Endothelial cell of umbilical vein (primary cell): ENCODE data around the gene MAN2B2. TPM values are rescaled to one million over a fixed set of nuclear protein-coding genes. Genes with fewer than 3 reads are reported as not detected.

Source experiments
- BruUV-seq: library from RNA; stranded (reverse); fragments of 400-500 nt; replicated peaks from 2 replicates; lab custom pipeline; 2021; lab: Mats Ljungman, UMichigan
- CTCF ChIA-PET: fragments of 300-600, 350-600 bp; sonication (Branson Sonifier 250); formaldehyde crosslinking; loops from one replicate; lab custom pipeline; 2021; ENCODE audit warnings: antibody characterized with exemption, inconsistent platforms; lab: Charles Lee
- POLR2A ChIA-PET: fragments of 300-600, 350-600 bp; sonication (Branson Sonifier 250); formaldehyde crosslinking; loops from one replicate; lab custom pipeline; 2021; ENCODE audit warnings: antibody characterized with exemption, inconsistent platforms; lab: Charles Lee
- DNase-seq: peaks from one replicate; pipeline ENCODE4 v3.0.0-alpha.2; 2011; ENCODE audit warnings: low read depth, low spot score
- FAIRE-seq: peaks from 2 replicates; lab custom pipeline; 2011; peaks lifted over from hg19 to GRCh38; lab: Jason Lieb, UNC
- H2AFZ ChIP-seq: 2 replicates; pipeline ENCODE4 v1.6.0; 2012; ENCODE audit warnings: low read depth, low read length, control low read depth, inconsistent platforms
- H3K27ac ChIP-seq: 2 replicates; pipeline ENCODE4 v1.5.1; 2011; ENCODE audit warnings: low read depth, mild to moderate bottlenecking, control low read depth, low read length, moderate library complexity; ENCODE audit not compliant: insufficient read depth
- H3K27me3 ChIP-seq, 2 experiments: 2 replicates each; pipeline versions ENCODE4 v1.6.0 to v1.6.1; 2011; ENCODE audit warnings: low read length in 2 of 2, mixed read lengths in 1 of 2; ENCODE audit not compliant: control insufficient read depth in 2 of 2, insufficient read depth in 2 of 2
- H3K36me3 ChIP-seq, 2 experiments: 2 replicates in 1 of 2; 3 replicates in 1 of 2; pipeline ENCODE4 v1.5.1; 2011; ENCODE audit warnings: low read length in 2 of 2, mild to moderate bottlenecking in 1 of 2, moderate library complexity in 1 of 2; ENCODE audit not compliant: control insufficient read depth in 2 of 2, insufficient read depth in 2 of 2; ENCODE audit errors: extremely low read depth in 1 of 2
- H3K4me1 ChIP-seq: 3 replicates; pipeline ENCODE4 v1.5.1; 2011; ENCODE audit warnings: mild to moderate bottlenecking, low read length; ENCODE audit not compliant: control insufficient read depth, insufficient read depth; ENCODE audit errors: extremely low read depth
- H3K4me2 ChIP-seq: 2 replicates; pipeline ENCODE4 v1.6.1; 2011; ENCODE audit warnings: low read length, control low read depth, mixed read lengths; ENCODE audit not compliant: insufficient read depth
- H3K4me3 ChIP-seq, 3 experiments: fragments of 200-600 bp in 1 of 3; sonication (generic), shearing (Covaris generic) in 1 of 3; replicated peaks in 1 of 3; 2 replicates each; pipeline ENCODE4 v1.5.1; 2011 to 2016; ENCODE audit warnings: control low read depth in 3 of 3, low read length in 3 of 3, mild to moderate bottlenecking in 2 of 3, inconsistent platforms in 1 of 3, low read depth in 1 of 3, moderate library complexity in 1 of 3; ENCODE audit not compliant: insufficient read depth in 1 of 3
- H3K79me2 ChIP-seq: 2 replicates; pipeline ENCODE4 v1.6.0; 2012; ENCODE audit warnings: low read length, inconsistent platforms; ENCODE audit not compliant: control insufficient read depth, insufficient read depth
- H3K9ac ChIP-seq: replicated peaks from 2 replicates; pipeline ENCODE3; 2011; ENCODE audit warnings: low read length, control low read depth; ENCODE audit not compliant: insufficient read depth; ENCODE audit errors: extremely low read depth
- H3K9me1 ChIP-seq: replicated peaks from 3 replicates; pipeline ENCODE4 v1.6.0; 2011; ENCODE audit warnings: mild to moderate bottlenecking, low read length; ENCODE audit not compliant: control insufficient read depth, insufficient read depth; ENCODE audit errors: extremely low read depth
- H3K9me3 ChIP-seq: replicated peaks from 2 replicates; pipeline ENCODE4 v1.5.1; 2012; ENCODE audit warnings: low read length, inconsistent platforms; ENCODE audit not compliant: control insufficient read depth, insufficient read depth
- H4K20me1 ChIP-seq: replicated peaks from 2 replicates; pipeline ENCODE3; 2011; ENCODE audit warnings: mild to moderate bottlenecking, low read length; ENCODE audit not compliant: control insufficient read depth, insufficient read depth; ENCODE audit errors: extremely low read depth
- CTCF ChIP-seq, 2 donors: IDR thresholded peaks; 1 replicate in 1 of 2; 2 replicates in 1 of 2; pipeline ENCODE4 v1.5.1; 2011; ENCODE audit warnings: low read length in 2 of 2, mild to moderate bottlenecking in 2 of 2, moderate library complexity in 2 of 2, control low read depth in 1 of 2, inconsistent platforms in 1 of 2, low read depth in 1 of 2; ENCODE audit not compliant: insufficient read depth in 1 of 2; ENCODE audit errors: extremely low read depth in 1 of 2
- EZH2 ChIP-seq: IDR thresholded peaks from 2 replicates; pipeline ENCODE4 v1.6.1; 2012; ENCODE audit warnings: borderline replicate concordance, low read depth, mild to moderate bottlenecking, moderate library complexity, low read length, inconsistent platforms; ENCODE audit not compliant: severe bottlenecking
- FOS ChIP-seq: IDR thresholded peaks from 2 replicates; pipeline ENCODE4 v1.6.1; 2011; ENCODE audit warnings: mild to moderate bottlenecking, low read length, moderate library complexity, borderline replicate concordance; ENCODE audit not compliant: insufficient read depth
- GATA2 ChIP-seq: IDR thresholded peaks from 2 replicates; pipeline ENCODE4 v1.7.0; 2011; ENCODE audit warnings: low read depth, mild to moderate bottlenecking, moderate library complexity, mixed read lengths, low read length; ENCODE audit not compliant: insufficient read length, insufficient read depth
- JUN ChIP-seq: IDR thresholded peaks from 2 replicates; pipeline ENCODE4 v1.6.1; 2011; ENCODE audit warnings: borderline replicate concordance, low read depth; ENCODE audit not compliant: insufficient read length, insufficient read depth
- MAX ChIP-seq: IDR thresholded peaks from 2 replicates; pipeline ENCODE4 v1.6.1; 2011; ENCODE audit not compliant: insufficient read depth, insufficient read length
- MYC ChIP-seq: IDR thresholded peaks from one replicate; pipeline ENCODE4 v1.6.1; 2011; ENCODE audit warnings: mild to moderate bottlenecking, low read depth, low read length
- POLR2A ChIP-seq: IDR thresholded peaks from 2 replicates; pipeline ENCODE4 v1.6.1; 2012; ENCODE audit warnings: low read depth, mild to moderate bottlenecking, control low read depth, low read length
- POLR2AphosphoS5 ChIP-seq: IDR thresholded peaks from 2 replicates; pipeline ENCODE4 v1.6.1; 2012; ENCODE audit warnings: low read depth, mild to moderate bottlenecking, control low read depth, low read length, moderate library complexity; ENCODE audit not compliant: insufficient read depth
- dilution Hi-C: fragments of 300-500 bp; cut with MboI; formaldehyde crosslinking; loops from one replicate; pipeline ENCODE4 v1.15.0; 2019; ENCODE audit warnings: low sequenced_read_pairs; ENCODE audit not compliant: extremely low pct_ligation_motif_present
- intact Hi-C: fragments of 100-400 bp; cut with micrococcal nuclease; formaldehyde crosslinking; loops from one replicate; pipeline ENCODE4 v1.10.0; 2022
- polyA plus RNA-seq, 4 experiments: library from polyadenylated mRNA; depleted of rRNA in 3 of 4; stranded (reverse) in 3 of 4; unstranded in 1 of 4; fragments of >200 nt; gene quantifications; 2 replicates each; pipeline versions ENCODE4 v1.2.1 to v1.2.3, GENCODE V29; 2011 to 2012; ENCODE audit warnings: missing spikeins in 1 of 4
- total RNA-seq: library from RNA; stranded (reverse); gene quantifications from 2 replicates; pipeline ENCODE4 v1.2.3, GENCODE V29; 2021

MAN2B2 gene
- total and polyA plus RNA-seq, 2 donors (not counting 3 experiments of a cell fraction or from before 2014, with no cell fraction given), result 15.7 to 25.1 TPM

DNA sequence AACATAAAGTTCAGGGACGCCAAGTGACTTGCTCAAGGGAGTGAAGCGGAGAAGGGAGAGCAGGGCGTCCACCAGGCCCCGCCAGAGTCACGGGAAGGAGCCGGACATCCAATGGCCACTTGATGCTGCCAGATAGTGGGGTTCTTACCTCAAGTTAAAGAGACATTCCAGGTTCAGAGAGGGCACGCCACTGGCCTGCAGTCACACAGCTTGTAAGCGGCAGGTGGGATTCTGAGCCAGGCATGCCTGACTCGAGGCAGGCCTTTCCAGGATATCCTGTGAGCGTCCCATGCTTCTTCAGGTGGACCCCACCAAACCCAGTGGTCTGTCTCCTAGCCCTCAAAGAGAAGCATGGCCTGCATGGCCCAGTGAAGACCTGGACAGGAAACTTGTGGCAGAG lies 2.4 kb downstream of the MAN2B2 start:
- Histone ChIP-seq H3K79me2 (no peaks in the 10 kb centered on the region), H3K4me2 (no peak overlapping the region), H2AFZ (no peak overlapping the region), H3K9me1 (no peaks in the 10 kb centered on the region), H3K36me3 (peaks cover 4 to 16% of the 10 kb centered on the region in 2 experiments), H3K9ac (no peak overlapping the region), H3K4me3 (no peak overlapping the region), H3K4me1 (peaks cover 8% of the 10 kb centered on the region), H3K27me3 (peaks cover 3 to 4% of the 10 kb centered on the region in 2 experiments), H3K9me3 (no peaks in the 10 kb centered on the region), H3K27ac (no peak overlapping the region), H4K20me1 (no peaks in the 10 kb centered on the region)
- no TSS peak for BruUV-seq
- POLR2A ChIA-PET, result no interaction called here
- no peak for DNase-seq
- dilution Hi-C loops, result no loop called here
- intact Hi-C loops, result no loop called here
- no peak for FAIRE-seq
- TF ChIP-seq GATA2, result no peak
- TF ChIP-seq MYC, result no peak
- no peak for TF ChIP-seq MAX
- TF ChIP-seq POLR2AphosphoS5, result no peak
- no peak for TF ChIP-seq FOS
- no peak for TF ChIP-seq POLR2A
- TF ChIP-seq CTCF (IDR thresholded peaks at IDR 0.05; ENCODE audit: extremely low read depth in 1 of 2, insufficient read depth in 1 of 2, low read depth in 1 of 2, low read length in 2 of 2), result no peak
- TF ChIP-seq JUN, result no peak
- no peak for TF ChIP-seq EZH2
- CTCF ChIA-PET, result no interaction called here
